ENCODE measurements around the gene BAZ1A. TPM values are rescaled to one million over a fixed set of nuclear protein-coding genes. Genes with fewer than 3 reads are reported as not detected.

BAZ1A gene, protein sequence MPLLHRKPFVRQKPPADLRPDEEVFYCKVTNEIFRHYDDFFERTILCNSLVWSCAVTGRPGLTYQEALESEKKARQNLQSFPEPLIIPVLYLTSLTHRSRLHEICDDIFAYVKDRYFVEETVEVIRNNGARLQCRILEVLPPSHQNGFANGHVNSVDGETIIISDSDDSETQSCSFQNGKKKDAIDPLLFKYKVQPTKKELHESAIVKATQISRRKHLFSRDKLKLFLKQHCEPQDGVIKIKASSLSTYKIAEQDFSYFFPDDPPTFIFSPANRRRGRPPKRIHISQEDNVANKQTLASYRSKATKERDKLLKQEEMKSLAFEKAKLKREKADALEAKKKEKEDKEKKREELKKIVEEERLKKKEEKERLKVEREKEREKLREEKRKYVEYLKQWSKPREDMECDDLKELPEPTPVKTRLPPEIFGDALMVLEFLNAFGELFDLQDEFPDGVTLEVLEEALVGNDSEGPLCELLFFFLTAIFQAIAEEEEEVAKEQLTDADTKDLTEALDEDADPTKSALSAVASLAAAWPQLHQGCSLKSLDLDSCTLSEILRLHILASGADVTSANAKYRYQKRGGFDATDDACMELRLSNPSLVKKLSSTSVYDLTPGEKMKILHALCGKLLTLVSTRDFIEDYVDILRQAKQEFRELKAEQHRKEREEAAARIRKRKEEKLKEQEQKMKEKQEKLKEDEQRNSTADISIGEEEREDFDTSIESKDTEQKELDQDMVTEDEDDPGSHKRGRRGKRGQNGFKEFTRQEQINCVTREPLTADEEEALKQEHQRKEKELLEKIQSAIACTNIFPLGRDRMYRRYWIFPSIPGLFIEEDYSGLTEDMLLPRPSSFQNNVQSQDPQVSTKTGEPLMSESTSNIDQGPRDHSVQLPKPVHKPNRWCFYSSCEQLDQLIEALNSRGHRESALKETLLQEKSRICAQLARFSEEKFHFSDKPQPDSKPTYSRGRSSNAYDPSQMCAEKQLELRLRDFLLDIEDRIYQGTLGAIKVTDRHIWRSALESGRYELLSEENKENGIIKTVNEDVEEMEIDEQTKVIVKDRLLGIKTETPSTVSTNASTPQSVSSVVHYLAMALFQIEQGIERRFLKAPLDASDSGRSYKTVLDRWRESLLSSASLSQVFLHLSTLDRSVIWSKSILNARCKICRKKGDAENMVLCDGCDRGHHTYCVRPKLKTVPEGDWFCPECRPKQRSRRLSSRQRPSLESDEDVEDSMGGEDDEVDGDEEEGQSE (N-terminal part only)
- total RNA-seq = 10 to 100 TPM; 70.8 to 79.5 (median 77.9) TPM

DNA sequence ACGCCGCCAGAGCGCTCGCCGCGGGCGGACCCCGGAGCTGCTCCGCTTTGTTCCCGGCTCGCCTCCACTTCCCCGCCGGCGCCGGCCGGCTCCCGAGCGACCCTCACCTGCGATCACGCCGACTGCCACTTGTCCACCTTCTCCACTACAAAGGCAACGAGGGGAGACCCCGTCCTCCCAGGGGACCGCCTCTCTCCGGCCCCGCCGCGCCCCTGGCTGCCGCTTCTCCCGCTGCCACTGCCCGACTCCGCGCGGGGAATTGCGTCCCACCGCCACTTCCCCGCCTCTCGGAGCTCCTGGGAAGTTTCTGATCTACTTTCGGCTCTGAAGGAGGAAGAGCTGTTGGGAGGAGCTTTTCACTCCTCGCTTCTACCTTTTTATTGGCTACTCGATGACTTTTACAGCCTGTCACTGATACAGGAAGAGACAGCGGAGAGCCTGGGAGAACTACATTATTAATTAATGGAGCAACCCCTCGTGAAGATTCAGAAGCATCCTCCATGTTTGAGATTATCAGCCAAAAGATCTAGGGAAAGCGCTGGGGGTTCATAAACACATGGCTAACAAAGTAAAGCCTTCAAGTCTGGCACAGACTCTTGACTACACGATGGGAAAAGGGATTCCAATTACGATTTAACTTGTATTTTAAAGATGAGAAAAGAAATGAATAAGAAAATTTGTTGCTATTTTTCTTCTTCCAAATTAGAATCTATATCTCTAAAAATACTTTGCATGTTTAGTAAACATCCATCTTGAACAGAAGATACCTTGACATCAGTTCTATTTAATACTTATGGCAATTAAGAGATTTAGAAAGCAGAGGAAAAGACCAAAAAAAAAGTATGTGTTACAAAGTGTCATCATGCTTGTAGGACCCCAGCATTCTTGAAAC, at the start of gene BAZ1A:
TSS of gene BAZ1A (minus strand) at position 330 of the 892 bp plus-strand sequence. CDS start 756 bp downstream, outside the sequence.
- ATAC-seq (peak; percentile 31 to 36), DNase-seq (peak; percentile 10)
- peak within 1 kb of the TSS; percentile 100 for H3K4me3 Mint-ChIP-seq
- peaks cover 4% of the 10 kb centered on the region for H3K36me3 Mint-ChIP-seq (ENCODE audit: insufficient read depth)
- no peaks in the 10 kb centered on the region for H3K27me3 Mint-ChIP-seq (ENCODE audit: low read depth)
- no peaks in the 10 kb centered on the region for H3K9me3 Mint-ChIP-seq
- H3K4me1 Mint-ChIP-seq (ENCODE audit: low read depth) = peaks cover 32% of the 10 kb centered on the region

DNA sequence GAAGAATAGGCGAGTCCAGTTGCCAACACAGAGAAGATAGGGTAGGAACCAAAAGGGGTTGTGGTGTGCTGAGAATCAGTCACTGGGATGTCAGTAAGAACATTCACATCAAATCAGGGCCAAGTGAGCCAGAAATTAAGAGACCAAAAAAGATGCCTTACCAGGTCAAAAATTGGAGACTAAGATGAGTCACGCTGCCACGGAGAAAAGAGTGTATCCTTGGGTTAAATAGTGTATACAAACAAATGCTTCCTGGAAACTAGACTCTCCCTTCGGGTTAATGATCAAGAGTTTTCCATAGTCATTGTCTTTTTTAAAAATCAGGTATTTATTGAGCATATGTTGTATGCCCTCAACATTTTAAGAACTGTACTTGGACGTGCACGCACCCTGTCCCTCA, 45.2 kb upstream of the BAZ1A start:
- Mint-ChIP-seq H3K9me3 (no peaks in the 10 kb centered on the region), H3K27me3 (ENCODE audit: low read depth) (no peaks in the 10 kb centered on the region), H3K4me3 (no peak overlapping the region), H3K4me1 (ENCODE audit: low read depth) (no peaks in the 10 kb centered on the region), H3K36me3 (ENCODE audit: insufficient read depth) (peaks cover 2% of the 10 kb centered on the region)
- DNase-seq (no peak), ATAC-seq (no peak)

DNA sequence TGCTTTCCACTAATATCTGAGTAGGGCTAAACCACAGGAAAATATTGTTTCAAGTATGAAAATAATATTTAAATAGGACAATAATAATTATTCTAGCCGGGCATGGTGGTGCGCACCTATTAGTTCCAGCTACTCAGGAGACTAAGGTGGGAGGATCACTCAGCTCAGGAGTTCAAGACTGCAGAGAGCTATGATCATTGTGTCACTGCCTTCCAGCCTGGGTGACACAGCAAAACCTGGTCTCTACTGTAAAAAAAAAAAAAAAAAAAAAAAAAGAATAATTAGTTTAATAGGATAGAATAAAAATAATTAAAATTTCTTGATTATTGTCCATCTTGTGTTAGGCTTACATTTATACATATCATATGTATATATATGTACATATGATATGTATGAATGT, 38.5 kb upstream of the BAZ1A start:
- no peaks in the 10 kb centered on the region for H3K9me3 Mint-ChIP-seq

DNA sequence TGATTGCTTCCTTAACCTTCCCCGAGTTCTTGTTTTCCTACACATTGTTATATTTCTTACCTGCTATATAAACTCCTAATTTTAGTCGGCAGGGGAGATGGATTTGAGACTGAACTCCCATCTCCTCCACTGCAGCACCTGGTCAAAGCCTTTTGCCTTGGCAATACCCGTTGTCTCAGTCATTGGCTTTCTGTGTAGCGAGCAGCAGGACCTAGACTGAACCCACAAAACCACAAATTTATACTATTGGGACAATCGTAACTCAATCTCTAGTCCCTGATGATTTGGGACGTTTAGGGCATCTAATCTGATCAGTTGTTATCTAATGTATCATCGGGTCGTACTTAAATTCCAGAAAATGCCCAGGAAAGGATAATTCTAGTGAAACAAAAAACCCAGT, 37.8 kb upstream of the BAZ1A start:
- Mint-ChIP-seq H3K9me3 (no peaks in the 10 kb centered on the region), H3K36me3 (ENCODE audit: insufficient read depth) (no peaks in the 10 kb centered on the region), H3K4me3 (no peak overlapping the region), H3K27me3 (ENCODE audit: low read depth) (no peaks in the 10 kb centered on the region), H3K4me1 (ENCODE audit: low read depth) (no peaks in the 10 kb centered on the region)
- ATAC-seq (no peak), DNase-seq (no peak)

More for the DNA sequence above, 38.5 kb upstream of the BAZ1A start:
- DNase-seq (no peak), ATAC-seq (no peak)
- Mint-ChIP-seq H3K4me3 (no peak overlapping the region), H3K27me3 (ENCODE audit: low read depth) (no peaks in the 10 kb centered on the region), H3K36me3 (ENCODE audit: insufficient read depth) (no peaks in the 10 kb centered on the region), H3K4me1 (ENCODE audit: low read depth) (no peaks in the 10 kb centered on the region)

DNA sequence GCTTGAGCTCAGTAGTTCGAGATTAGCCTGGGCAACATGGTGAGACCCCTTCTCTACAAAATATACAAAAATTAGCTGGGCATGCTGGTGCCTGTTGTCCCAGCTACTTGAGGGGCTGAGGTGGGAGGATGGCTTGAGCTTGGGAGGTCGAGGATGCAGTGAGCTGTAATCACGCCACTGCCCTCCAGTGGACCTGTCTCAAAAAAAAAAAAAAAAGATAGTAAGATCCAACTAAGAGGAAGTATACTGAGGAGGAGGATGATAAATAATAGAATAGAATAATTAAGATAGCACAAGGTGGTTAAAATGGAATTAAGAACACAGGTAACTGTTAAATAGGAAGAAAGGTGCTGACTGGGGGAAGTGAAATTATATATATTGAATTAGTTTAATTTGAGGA, 37.0 kb upstream of the BAZ1A start:
- Mint-ChIP-seq H3K36me3 (ENCODE audit: insufficient read depth) (no peaks in the 10 kb centered on the region), H3K27me3 (ENCODE audit: low read depth) (no peaks in the 10 kb centered on the region), H3K4me3 (no peak overlapping the region), H3K4me1 (ENCODE audit: low read depth) (no peaks in the 10 kb centered on the region), H3K9me3 (no peaks in the 10 kb centered on the region)
- no peak for DNase-seq
- no peak for ATAC-seq

- Mint-ChIP-seq H3K4me1 (ENCODE audit: low read depth) (no peaks in the 10 kb centered on the region), H3K36me3 (ENCODE audit: insufficient read depth) (no peaks in the 10 kb centered on the region), H3K9me3 (no peaks in the 10 kb centered on the region), H3K4me3 (no peak overlapping the region), H3K27me3 (ENCODE audit: low read depth) (no peaks in the 10 kb centered on the region)
- no peak for ATAC-seq
- no peak for DNase-seq
Observed at GRCh38 chr14:34911209-34912150, 36.3 kb upstream of the BAZ1A start.

- no peaks in the 10 kb centered on the region for H3K4me1 Mint-ChIP-seq (ENCODE audit: low read depth)
- no peaks in the 10 kb centered on the region for H3K27me3 Mint-ChIP-seq (ENCODE audit: low read depth)
- no peaks in the 10 kb centered on the region for H3K36me3 Mint-ChIP-seq (ENCODE audit: insufficient read depth)
- no peak overlapping the region for H3K4me3 Mint-ChIP-seq
- no peak for ATAC-seq
- no peak for DNase-seq
- H3K9me3 Mint-ChIP-seq = no peaks in the 10 kb centered on the region
Observed at GRCh38 chr14:34906287-34906686, 31.1 kb upstream of the BAZ1A start.

DNA sequence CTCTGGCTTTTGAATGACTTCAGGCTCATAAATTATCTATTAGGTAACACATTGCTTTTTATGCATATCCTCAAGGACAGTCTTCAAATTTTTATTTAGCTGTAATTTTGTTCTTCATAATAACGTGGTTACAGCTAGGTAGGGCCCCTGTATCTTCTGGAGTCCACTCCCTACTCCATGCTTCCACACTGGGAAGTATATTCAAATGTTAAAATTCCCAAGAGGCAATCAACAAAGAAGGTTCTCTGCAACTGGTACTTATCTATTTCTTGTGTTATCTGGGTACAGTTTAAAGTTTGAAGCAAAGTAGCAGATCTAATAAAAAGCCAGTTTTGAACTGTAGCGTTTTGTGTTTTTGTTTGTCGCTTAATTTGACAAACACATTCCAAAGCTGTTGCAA, 20.1 kb upstream of the BAZ1A start:
- DNase-seq (no peak), ATAC-seq (no peak)
- peaks cover 5% of the 10 kb centered on the region for H3K4me1 Mint-ChIP-seq (ENCODE audit: low read depth)
- no peak overlapping the region for H3K4me3 Mint-ChIP-seq
- no peaks in the 10 kb centered on the region for H3K9me3 Mint-ChIP-seq
- H3K27me3 Mint-ChIP-seq (ENCODE audit: low read depth) = no peaks in the 10 kb centered on the region
- no peaks in the 10 kb centered on the region for H3K36me3 Mint-ChIP-seq (ENCODE audit: insufficient read depth)

DNA sequence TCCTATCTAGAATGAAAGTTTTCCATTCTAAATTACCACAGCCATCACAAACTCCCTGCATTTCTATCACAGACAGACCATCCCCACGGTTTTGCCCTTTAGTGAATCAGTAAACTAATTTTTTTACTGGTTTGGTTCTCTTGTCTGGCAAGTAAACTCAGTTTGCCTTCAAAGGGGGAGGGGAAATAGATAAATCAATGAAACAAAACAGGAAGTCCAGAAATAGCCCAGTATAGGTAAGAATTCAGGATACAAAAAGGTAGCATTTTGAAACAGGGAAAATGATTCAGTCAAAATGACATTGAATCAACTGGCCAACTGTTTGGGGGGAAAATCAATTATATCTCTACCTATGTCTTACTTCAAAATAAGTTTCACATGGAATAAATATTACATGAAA, 15.8 kb upstream of the BAZ1A start:
- no peaks in the 10 kb centered on the region for H3K9me3 Mint-ChIP-seq
- no peak for DNase-seq
- no peak overlapping the region for H3K4me3 Mint-ChIP-seq
- no peak for ATAC-seq
- no peaks in the 10 kb centered on the region for H3K36me3 Mint-ChIP-seq (ENCODE audit: insufficient read depth)
- peaks cover 5% of the 10 kb centered on the region for H3K4me1 Mint-ChIP-seq (ENCODE audit: low read depth)
- no peaks in the 10 kb centered on the region for H3K27me3 Mint-ChIP-seq (ENCODE audit: low read depth)

DNA sequence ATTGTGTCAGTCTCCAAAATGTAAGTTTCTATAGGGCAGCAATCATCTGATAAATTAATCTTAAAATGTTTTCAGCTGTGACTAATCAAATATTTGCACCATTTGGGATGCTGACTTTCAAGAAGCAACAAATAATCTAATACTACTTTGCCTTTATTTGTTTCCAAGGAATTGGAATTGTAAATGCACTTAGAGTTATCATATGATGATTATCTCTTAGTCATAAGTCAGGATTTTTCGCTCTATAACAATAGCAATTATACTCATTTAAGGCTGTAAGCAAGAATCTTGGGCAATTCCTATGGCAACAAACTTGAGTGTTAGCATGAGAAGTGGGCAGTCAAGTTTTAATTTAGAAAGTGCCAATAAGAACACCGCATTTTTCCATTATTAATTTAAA, 13.0 kb upstream of the BAZ1A start:
- Mint-ChIP-seq H3K36me3 (ENCODE audit: insufficient read depth) (no peaks in the 10 kb centered on the region), H3K27me3 (ENCODE audit: low read depth) (no peaks in the 10 kb centered on the region), H3K9me3 (no peaks in the 10 kb centered on the region), H3K4me1 (ENCODE audit: low read depth) (peaks cover 5% of the 10 kb centered on the region), H3K4me3 (no peak overlapping the region)
- no peak for ATAC-seq
- no peak for DNase-seq

- ATAC-seq (no peak), DNase-seq (no peak)
Observed at GRCh38 chr14:34883954-34884353, 8.8 kb upstream of the BAZ1A start.

GRCh38 chr14:34874386-34875030, 652 bp downstream of the BAZ1A start:
- H3K36me3 Mint-ChIP-seq (ENCODE audit: insufficient read depth) = peaks cover 7% of the 10 kb centered on the region
- DNase-seq (peak; percentile 47), ATAC-seq (peak; percentile 36 to 38)
- peaks cover 39% of the 10 kb centered on the region for H3K4me1 Mint-ChIP-seq (ENCODE audit: low read depth)
- peak overlapping the region; percentile 94 for H3K4me3 Mint-ChIP-seq
- no peaks in the 10 kb centered on the region for H3K9me3 Mint-ChIP-seq
- no peaks in the 10 kb centered on the region for H3K27me3 Mint-ChIP-seq (ENCODE audit: low read depth)

More at GRCh38 chr14:34883954-34884353, 8.8 kb upstream of the BAZ1A start:
- Mint-ChIP-seq H3K4me3 (no peak overlapping the region), H3K27me3 (ENCODE audit: low read depth) (no peaks in the 10 kb centered on the region), H3K4me1 (ENCODE audit: low read depth) (no peaks in the 10 kb centered on the region), H3K9me3 (no peaks in the 10 kb centered on the region), H3K36me3 (ENCODE audit: insufficient read depth) (no peaks in the 10 kb centered on the region)

All from activated T-cell treated with anti-CD3 and anti-CD28 coated beads, Interleukin-2, amount 50 U/mL, for 4 hours (primary cell).